Loucy (cell line): Measurements from ENCODE around the gene SRRM3.
A peak's percentile ranks its signal among the peaks of the same experiment; 100 is the strongest.

ENCODE experiments used
- H2AFZ ChIP-seq: fragments of 200-600 bp; sonication (generic); 2 replicates; pipeline ENCODE4 v1.6.0; 2016; ENCODE audit warnings: antibody characterized with exemption, mild to moderate bottlenecking, low read length, moderate library complexity
- H3F3A ChIP-seq: fragments of 200-600 bp; 2 replicates; pipeline ENCODE4 v1.6.0; 2016; ENCODE audit warnings: antibody characterized with exemption, low read depth, mild to moderate bottlenecking
- H3K27me3 ChIP-seq: fragments of 200-600 bp; sonication (generic); 2 replicates; pipeline ENCODE4 v1.6.1; 2014; ENCODE audit warnings: low read length, mild to moderate bottlenecking; ENCODE audit not compliant: insufficient read depth, poor library complexity, severe bottlenecking
- H3K36me3 ChIP-seq: fragments of 200-600 bp; sonication (generic); 2 replicates; pipeline ENCODE4 v1.6.1; 2016; ENCODE audit warnings: low read length; ENCODE audit not compliant: insufficient read depth
- H3K4me1 ChIP-seq: fragments of 200-600 bp; sonication (generic); 2 replicates; pipeline ENCODE4 v1.5.1; 2014; ENCODE audit warnings: low read length, mild to moderate bottlenecking; ENCODE audit not compliant: insufficient read depth, poor library complexity, severe bottlenecking
- H3K4me2 ChIP-seq: fragments of 200-600 bp; sonication (generic); 2 replicates; pipeline ENCODE4 v1.6.0; 2014; ENCODE audit warnings: antibody characterized with exemption, low read length, low read depth, mild to moderate bottlenecking; ENCODE audit not compliant: poor library complexity, severe bottlenecking
- H3K4me3 ChIP-seq: fragments of 200-600 bp; sonication (generic); 2 replicates; pipeline ENCODE4 v1.5.1; 2014; ENCODE audit warnings: low read length, mild to moderate bottlenecking, mixed read lengths; ENCODE audit not compliant: poor library complexity, severe bottlenecking
- H3K79me2 ChIP-seq: fragments of 200-600 bp; sonication (generic); 2 replicates; pipeline ENCODE4 v1.6.1; 2014; ENCODE audit warnings: low read length; ENCODE audit not compliant: insufficient read depth
- H3K9ac ChIP-seq: fragments of 200-600 bp; sonication (generic); 2 replicates; pipeline ENCODE4 v1.6.0; 2014; ENCODE audit warnings: mild to moderate bottlenecking, low read depth, low read length, moderate library complexity; ENCODE audit not compliant: poor library complexity, severe bottlenecking
- H3K9me2 ChIP-seq: fragments of 200-600 bp; sonication (generic); replicated peaks from 2 replicates; pipeline ENCODE4 v1.6.1; 2016; ENCODE audit warnings: low read depth, low read length, mixed read lengths
- H3K9me3 ChIP-seq: fragments of 200-600 bp; sonication (generic); 2 replicates; pipeline ENCODE4 v1.6.1; 2014; ENCODE audit warnings: mild to moderate bottlenecking, antibody characterized with exemption, low read length, low read depth; ENCODE audit not compliant: insufficient read depth
- H4K20me1 ChIP-seq: fragments of 200-600 bp; sonication (generic); 2 replicates; pipeline ENCODE4 v1.6.0; 2014; ENCODE audit warnings: antibody characterized with exemption, low read length, mild to moderate bottlenecking; ENCODE audit not compliant: insufficient read depth, poor library complexity, severe bottlenecking
- EZH2phosphoT487 ChIP-seq: fragments of 200-600 bp; IDR thresholded peaks from 2 replicates; pipeline ENCODE4 v1.6.1; 2018; ENCODE audit warnings: antibody characterized with exemption, mild to moderate bottlenecking, moderate library complexity, borderline replicate concordance
- TF ChIP-seq, protein P1 (sequence below): fragments of 200-600 bp; sonication (generic); conservative IDR thresholded peaks from 2 replicates; pipeline ENCODE4 v1.5.1; 2014; ENCODE audit warnings: mild to moderate bottlenecking, antibody characterized with exemption, low read length

SRRM3 gene

DNA sequence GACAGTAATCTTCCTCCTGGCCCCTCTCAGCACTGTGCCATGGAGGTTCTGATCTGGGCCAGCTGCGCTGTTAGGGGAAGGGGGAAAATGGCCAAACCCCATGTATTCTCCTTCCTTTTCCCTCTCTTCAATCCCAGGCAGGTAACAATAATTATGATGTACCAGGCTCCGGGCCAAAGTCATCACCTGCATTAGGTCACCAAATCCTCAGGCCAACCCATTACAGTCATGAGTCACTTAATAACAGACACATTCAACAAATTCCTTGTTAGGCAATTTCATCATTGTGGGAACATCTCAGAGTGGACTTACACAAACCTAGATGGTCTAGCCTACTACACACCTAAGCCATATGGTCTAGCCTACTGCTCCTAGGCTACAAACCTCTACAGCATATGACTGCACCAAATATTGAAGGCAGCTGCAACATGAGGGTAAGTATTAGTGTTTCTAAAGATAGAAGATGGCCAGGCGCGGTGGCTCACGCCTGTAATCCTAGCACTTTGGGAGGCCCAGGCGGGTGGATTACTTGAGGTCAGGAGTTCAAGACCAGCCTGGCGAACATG is 98.6 kb downstream of the SRRM3 start:
- Histone ChIP-seq H3K4me3 (no peak overlapping the region), H3K4me1 (peaks cover 15% of the 10 kb centered on the region), H2AFZ (no peak overlapping the region), H3K4me2 (no peak overlapping the region), H3K9ac (no peak overlapping the region), H3K9me2 (no peaks in the 10 kb centered on the region), H3K36me3 (no peaks in the 10 kb centered on the region), H3K79me2 (peaks cover 15% of the 10 kb centered on the region; the same call in 1 of the 2 replicates), H3K9me3 (no peaks in the 10 kb centered on the region), H3F3A (no peaks in the 10 kb centered on the region), H3K27me3 (no peaks in the 10 kb centered on the region), H4K20me1 (no peaks in the 10 kb centered on the region)
- TF ChIP-seq EZH2phosphoT487: no peak
- TF ChIP-seq, protein P1, sequence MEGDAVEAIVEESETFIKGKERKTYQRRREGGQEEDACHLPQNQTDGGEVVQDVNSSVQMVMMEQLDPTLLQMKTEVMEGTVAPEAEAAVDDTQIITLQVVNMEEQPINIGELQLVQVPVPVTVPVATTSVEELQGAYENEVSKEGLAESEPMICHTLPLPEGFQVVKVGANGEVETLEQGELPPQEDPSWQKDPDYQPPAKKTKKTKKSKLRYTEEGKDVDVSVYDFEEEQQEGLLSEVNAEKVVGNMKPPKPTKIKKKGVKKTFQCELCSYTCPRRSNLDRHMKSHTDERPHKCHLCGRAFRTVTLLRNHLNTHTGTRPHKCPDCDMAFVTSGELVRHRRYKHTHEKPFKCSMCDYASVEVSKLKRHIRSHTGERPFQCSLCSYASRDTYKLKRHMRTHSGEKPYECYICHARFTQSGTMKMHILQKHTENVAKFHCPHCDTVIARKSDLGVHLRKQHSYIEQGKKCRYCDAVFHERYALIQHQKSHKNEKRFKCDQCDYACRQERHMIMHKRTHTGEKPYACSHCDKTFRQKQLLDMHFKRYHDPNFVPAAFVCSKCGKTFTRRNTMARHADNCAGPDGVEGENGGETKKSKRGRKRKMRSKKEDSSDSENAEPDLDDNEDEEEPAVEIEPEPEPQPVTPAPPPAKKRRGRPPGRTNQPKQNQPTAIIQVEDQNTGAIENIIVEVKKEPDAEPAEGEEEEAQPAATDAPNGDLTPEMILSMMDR: no peak

DNA sequence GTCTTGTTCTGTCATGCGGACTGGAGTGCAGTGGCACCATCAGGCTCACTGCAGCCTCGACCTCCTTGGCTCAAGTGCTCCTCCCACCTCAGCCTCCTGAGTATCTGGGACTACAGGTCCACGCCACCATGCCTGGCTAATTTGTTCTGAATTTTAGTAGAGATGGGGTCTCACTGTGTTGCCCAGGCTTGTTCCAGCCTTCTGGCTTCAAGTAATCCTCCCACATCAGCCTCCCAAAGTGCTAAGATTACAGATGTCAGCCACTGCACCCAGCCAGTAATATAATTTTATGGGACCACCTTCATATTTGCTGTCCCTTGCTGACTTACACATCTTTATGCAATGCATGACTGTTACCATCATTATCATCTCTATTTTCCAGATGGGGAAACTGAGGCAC is 99.3 kb downstream of the SRRM3 start:
- no peak overlapping the region for H3K4me3 ChIP-seq
- no peaks in the 10 kb centered on the region for H3K9me2 ChIP-seq
- H3K4me1 ChIP-seq: peaks cover 15% of the 10 kb centered on the region
- no peaks in the 10 kb centered on the region for H3K36me3 ChIP-seq
- TF ChIP-seq, protein P1: no peak
- no peak for TF ChIP-seq EZH2phosphoT487
- no peaks in the 10 kb centered on the region for H4K20me1 ChIP-seq
- H3K9me3 ChIP-seq: no peaks in the 10 kb centered on the region
- H3K79me2 ChIP-seq: peaks cover 15% of the 10 kb centered on the region; the same call in 1 of the 2 replicates
- no peaks in the 10 kb centered on the region for H3F3A ChIP-seq
- H3K9ac ChIP-seq: no peak overlapping the region
- no peak overlapping the region for H3K4me2 ChIP-seq
- H3K27me3 ChIP-seq: no peaks in the 10 kb centered on the region
- H2AFZ ChIP-seq: no peak overlapping the region

DNA sequence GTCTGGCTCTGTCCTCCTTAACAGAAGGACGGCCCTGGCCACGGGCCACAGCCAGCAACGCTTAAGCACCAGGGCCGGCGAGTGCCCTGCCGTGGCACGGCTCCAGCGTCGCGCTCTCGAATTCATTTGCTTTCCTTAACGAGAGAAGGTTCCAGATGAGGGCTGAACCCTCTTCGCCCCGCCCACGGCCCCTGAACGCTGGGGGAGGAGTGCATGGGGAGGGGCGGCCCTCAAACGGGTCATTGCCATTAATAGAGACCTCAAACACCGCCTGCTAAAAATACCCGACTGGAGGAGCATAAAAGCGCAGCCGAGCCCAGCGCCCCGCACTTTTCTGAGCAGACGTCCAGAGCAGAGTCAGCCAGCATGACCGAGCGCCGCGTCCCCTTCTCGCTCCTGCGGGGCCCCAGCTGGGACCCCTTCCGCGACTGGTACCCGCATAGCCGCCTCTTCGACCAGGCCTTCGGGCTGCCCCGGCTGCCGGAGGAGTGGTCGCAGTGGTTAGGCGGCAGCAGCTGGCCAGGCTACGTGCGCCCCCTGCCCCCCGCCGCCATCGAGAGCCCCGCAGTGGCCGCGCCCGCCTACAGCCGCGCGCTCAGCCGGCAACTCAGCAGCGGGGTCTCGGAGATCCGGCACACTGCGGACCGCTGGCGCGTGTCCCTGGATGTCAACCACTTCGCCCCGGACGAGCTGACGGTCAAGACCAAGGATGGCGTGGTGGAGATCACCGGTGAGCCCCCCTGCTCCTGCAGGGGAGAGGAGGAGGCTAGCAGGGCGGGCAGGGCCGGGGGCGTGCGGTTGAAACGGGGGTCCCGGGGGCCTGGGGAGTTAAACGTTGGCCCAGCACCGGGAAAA is 100.9 kb downstream of the SRRM3 start, which contains the start of gene HSPB1:
TSS of gene HSPB1 (plus strand) at position 327 of the 855 bp plus-strand sequence. CDS start at position 367, 40 bp downstream.
- H2AFZ ChIP-seq: peak within 1 kb of the TSS; percentile 92
- peaks cover 15% of the 10 kb centered on the region; the same call in 1 of the 2 replicates for H3K79me2 ChIP-seq
- H3K36me3 ChIP-seq: no peaks in the 10 kb centered on the region
- peak within 1 kb of the TSS; percentile 81 for H3K4me2 ChIP-seq
- H3K9me3 ChIP-seq: no peaks in the 10 kb centered on the region
- H3F3A ChIP-seq: no peaks in the 10 kb centered on the region
- no peaks in the 10 kb centered on the region for H3K27me3 ChIP-seq
- peak within 1 kb of the TSS; percentile 86 for H3K9ac ChIP-seq
- TF ChIP-seq, protein P1: no peak
- TF ChIP-seq EZH2phosphoT487: no peak
- H3K4me1 ChIP-seq: peaks cover 15% of the 10 kb centered on the region
- no peaks in the 10 kb centered on the region for H4K20me1 ChIP-seq
- H3K9me2 ChIP-seq: no peaks in the 10 kb centered on the region
- peak within 1 kb of the TSS; percentile 75 for H3K4me3 ChIP-seq
